ENCODE data around the gene SLC37A1. TPM values are rescaled to one million over a fixed set of nuclear protein-coding genes. Genes with fewer than 3 reads are reported as not detected.

Gene SLC37A1
- total and polyA plus RNA-seq, 2 of the 13 experiments (the other 11 are each of a cell fraction or from before 2014, with no cell fraction given): 0.22 to 0.40 TPM

- no peak for TF ChIP-seq ESRRA (CRISPR knock-in tag; IDR thresholded peaks at IDR 0.05; ENCODE audit: low read depth)
- TF ChIP-seq CC2D1A (CRISPR knock-in tag; IDR thresholded peaks at IDR 0.05): no peak
- TF ChIP-seq RFXAP (CRISPR knock-in tag; IDR thresholded peaks at IDR 0.05; ENCODE audit: borderline replicate concordance): no peak
- no peak for TF ChIP-seq ZNF446 (CRISPR knock-in tag; IDR thresholded peaks at IDR 0.05)
- TF ChIP-seq ZNF235 (CRISPR knock-in tag; IDR thresholded peaks at IDR 0.05; ENCODE audit: borderline replicate concordance): no peak
- no peak for TF ChIP-seq ZNF496 (CRISPR knock-in tag; IDR thresholded peaks at IDR 0.05; ENCODE audit: insufficient replicate concordance)
- no peak for TF ChIP-seq MIER3 (CRISPR knock-in tag; IDR thresholded peaks at IDR 0.05; ENCODE audit: borderline replicate concordance)
- ATAC-seq (no peak), DNase-seq (ENCODE audit: low spot score) (no peak), FAIRE-seq (no peak)
- no peak overlapping the region for H3K9ac ChIP-seq (ENCODE audit: insufficient read depth, low read depth, low read length)
- no peaks in the 10 kb centered on the region for H3K9me3 ChIP-seq (ENCODE audit: low read length)
- 0 out of 5 replicates have a peak, but pooled peaks cover 0 to 1% of the 10 kb centered on the region in 2 experiments for H3K27me3 ChIP-seq (ENCODE audit: control insufficient read depth in 1 of 2, insufficient read depth in 2 of 2, low read length in 2 of 2)
- H3K4me3 ChIP-seq (replicated peaks in 1 of 3; ENCODE audit: insufficient read depth in 1 of 3, low read depth in 2 of 3, low read length in 3 of 3): no peak overlapping the region
- H3K27ac ChIP-seq (ENCODE audit: extremely low read length, insufficient read depth, low read length): no peak overlapping the region
- BruUV-seq (replicated peaks): no TSS peak
- 20% methylated on average over 8 of the region's 8 CpGs for WGBS (ENCODE audit: low lambda C conversion rate)
- H3K79me2 ChIP-seq (ENCODE audit: insufficient read depth, low read length): no peaks in the 10 kb centered on the region
- H4K20me1 ChIP-seq (ENCODE audit: insufficient read depth, low read length): no peaks in the 10 kb centered on the region
- H2AFZ ChIP-seq (ENCODE audit: low read length): no peak overlapping the region
- ChIA-PET POLR2A (no interaction called here), CTCF (ENCODE audit: low intra/inter-chr PET ratio, low total read pairs) (no interaction called here)
- intact Hi-C loops (cut with micrococcal nuclease; ENCODE audit: unreplicated experiment) (no loop called here), in situ Hi-C loops (cut with HindIII; ENCODE audit: extremely low pct_ligation_motif_present, low pct_unique_long_range_greater_than_20kb) (no loop called here)
- H3K4me1 ChIP-seq (ENCODE audit: insufficient read depth, low read length): peaks cover 16% of the 10 kb centered on the region
- H3K4me2 ChIP-seq (ENCODE audit: low read depth, low read length): no peak overlapping the region
- H3K36me3 ChIP-seq (replicated peaks in 1 of 2; ENCODE audit: control insufficient read depth in 1 of 2, insufficient read depth in 2 of 2, low read length in 2 of 2): no peaks in the 10 kb centered on the region
Observed at GRCh38 chr21:42465008-42465802, 48.4 kb upstream of the SLC37A1 start.

DNA sequence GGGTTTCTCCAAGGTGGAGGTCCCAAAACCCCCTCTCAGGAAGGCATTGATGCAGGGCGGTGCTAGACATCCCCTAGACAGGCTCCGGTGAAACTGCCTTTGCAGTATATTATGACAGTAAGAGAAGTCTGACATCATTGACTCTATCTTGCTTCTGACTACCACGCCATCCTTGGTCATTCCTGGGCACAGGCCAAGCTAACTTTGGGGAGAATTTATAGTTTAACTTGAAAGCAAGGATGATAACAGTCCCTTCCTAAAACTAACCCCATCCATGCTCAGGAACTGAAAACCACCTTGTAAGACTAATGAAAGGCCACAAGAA, 47.9 kb upstream of the SLC37A1 start:
- no peaks in the 10 kb centered on the region for H3K36me3 ChIP-seq (replicated peaks in 1 of 2; ENCODE audit: control insufficient read depth in 1 of 2, insufficient read depth in 2 of 2, low read length in 2 of 2)
- intact Hi-C loops (cut with micrococcal nuclease; ENCODE audit: unreplicated experiment) (no loop called here), in situ Hi-C loops (cut with HindIII; ENCODE audit: extremely low pct_ligation_motif_present, low pct_unique_long_range_greater_than_20kb) (no loop called here)
- H3K9me3 ChIP-seq (ENCODE audit: low read length): no peaks in the 10 kb centered on the region
- no peaks in the 10 kb centered on the region for H3K79me2 ChIP-seq (ENCODE audit: insufficient read depth, low read length)
- ATAC-seq (no peak), DNase-seq (ENCODE audit: low spot score) (no peak), FAIRE-seq (no peak)
- no TSS peak for BruUV-seq (replicated peaks)
- no peak overlapping the region for H3K4me3 ChIP-seq (replicated peaks in 1 of 3; ENCODE audit: insufficient read depth in 1 of 3, low read depth in 2 of 3, low read length in 3 of 3)
- no peak overlapping the region for H3K9ac ChIP-seq (ENCODE audit: insufficient read depth, low read depth, low read length)
- WGBS (ENCODE audit: low lambda C conversion rate): 79% methylated on average over 3 of the region's 3 CpGs
- ChIA-PET CTCF (ENCODE audit: low intra/inter-chr PET ratio, low total read pairs) (no interaction called here), POLR2A (no interaction called here)
- H3K4me1 ChIP-seq (ENCODE audit: insufficient read depth, low read length): peaks cover 16% of the 10 kb centered on the region
- H3K27ac ChIP-seq (ENCODE audit: extremely low read length, insufficient read depth, low read length): no peak overlapping the region
- no peaks in the 10 kb centered on the region for H4K20me1 ChIP-seq (ENCODE audit: insufficient read depth, low read length)
- no peak overlapping the region for H3K4me2 ChIP-seq (ENCODE audit: low read depth, low read length)
- 0 out of 5 replicates have a peak, but pooled peaks cover 0 to 1% of the 10 kb centered on the region in 2 experiments for H3K27me3 ChIP-seq (ENCODE audit: control insufficient read depth in 1 of 2, insufficient read depth in 2 of 2, low read length in 2 of 2)
- no peak overlapping the region for H2AFZ ChIP-seq (ENCODE audit: low read length)
- TF ChIP-seq ZNF136 (CRISPR knock-in tag; IDR thresholded peaks at IDR 0.05; ENCODE audit: low read depth) (no peak), HDAC1 (CRISPR knock-in tag; IDR thresholded peaks at IDR 0.05) (no peak), PHF8 (CRISPR knock-in tag; IDR thresholded peaks at IDR 0.05) (no peak), DZIP1 (CRISPR knock-in tag; IDR thresholded peaks at IDR 0.05) (no peak), ZNF512B (CRISPR knock-in tag; IDR thresholded peaks at IDR 0.05; ENCODE audit: borderline replicate concordance) (no peak), ATF3 (CRISPR knock-in tag; IDR thresholded peaks at IDR 0.05) (no peak)

Data from HepG2 (cell line).